ENCODE measurements around the gene EBF3. TPM values are rescaled to one million over a fixed set of nuclear protein-coding genes. Genes with fewer than 3 reads are reported as not detected.

Gene EBF3
- total and polyA plus RNA-seq, 10 donors: 0.02 to 0.20 (median 0.13) TPM; not detected in 6

GRCh38 chr10:129884398-129885078 lies 79.5 kb downstream of the EBF3 start:
- intact Hi-C loops (cut with DNase I; ENCODE audit: low total_unique reads): no loop called here
- Histone ChIP-seq H3K27ac (no peak overlapping the region), H3K4me3 (no peak overlapping the region), H3K36me3 (no peaks in the 10 kb centered on the region), H3K9me3 (no peaks in the 10 kb centered on the region), H3K4me1 (no peaks in the 10 kb centered on the region), H3K27me3 (replicated peaks in 1 of 7) (peaks cover 0 to 5% (median 0%) of the 10 kb centered on the region in 7 donors)
- WGBS, 5 donors: 84 to 91% (median 86%) methylated on average over 16 to 18 of the region's 18 CpGs
- TF ChIP-seq CTCF (IDR thresholded peaks at IDR 0.05 in 8 of 11, conservative IDR thresholded peaks at IDR 0.05 in 3 of 11): no peak
- no peak for TF ChIP-seq POLR2A (IDR thresholded peaks at IDR 0.05)
- no peak for TF ChIP-seq POLR2AphosphoS5 (IDR thresholded peaks at IDR 0.05)
- no peak for DNase-seq

GRCh38 chr10:129883626-129884397 lies 80.3 kb downstream of the EBF3 start:
- no peaks in the 10 kb centered on the region for H3K27me3 ChIP-seq (replicated peaks in 1 of 7)
- TF ChIP-seq POLR2AphosphoS5 (IDR thresholded peaks at IDR 0.05) (no peak), POLR2A (IDR thresholded peaks at IDR 0.05) (no peak), CTCF (IDR thresholded peaks at IDR 0.05 in 8 of 11, conservative IDR thresholded peaks at IDR 0.05 in 3 of 11) (no peak)
- no peak overlapping the region for H3K4me3 ChIP-seq
- no peaks in the 10 kb centered on the region for H3K4me1 ChIP-seq
- H3K9me3 ChIP-seq: no peaks in the 10 kb centered on the region
- H3K36me3 ChIP-seq: no peaks in the 10 kb centered on the region
- no peak for DNase-seq
- no peak overlapping the region for H3K27ac ChIP-seq
- WGBS, 5 donors: 35 to 52% (median 40%) methylated on average over 20 of the region's 20 CpGs
- intact Hi-C loops (cut with DNase I; ENCODE audit: low total_unique reads): no loop called here

DNA sequence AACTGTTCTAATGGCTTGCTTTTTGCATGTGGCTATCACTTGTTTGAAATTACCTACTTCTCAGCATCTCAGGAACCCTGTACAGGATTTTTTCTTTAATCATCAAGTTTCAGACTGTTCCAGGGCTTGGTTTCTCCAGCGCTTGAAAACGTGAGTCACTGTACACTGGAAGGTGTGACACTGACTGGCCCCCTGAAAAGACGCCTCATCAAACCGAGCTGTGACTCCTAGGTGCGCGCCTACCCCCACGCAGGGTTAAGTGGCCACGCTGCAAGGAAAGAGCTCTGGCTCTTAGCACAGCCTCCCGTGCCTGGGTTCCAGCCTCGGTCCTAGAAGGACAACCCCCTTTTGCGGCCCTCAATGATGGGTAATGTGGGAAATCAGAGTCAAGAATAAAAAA lies 81.0 kb downstream of the EBF3 start:
- Histone ChIP-seq H3K9me3 (no peaks in the 10 kb centered on the region), H3K27me3 (replicated peaks in 1 of 7) (no peaks in the 10 kb centered on the region), H3K27ac (no peak overlapping the region), H3K4me3 (no peak overlapping the region), H3K36me3 (no peaks in the 10 kb centered on the region), H3K4me1 (no peaks in the 10 kb centered on the region)
- 80 to 85% (median 83%) methylated on average over 11 of the region's 11 CpGs for WGBS, 5 donors
- no peak for DNase-seq
- intact Hi-C loops (cut with DNase I; ENCODE audit: low total_unique reads): no loop called here
- no peak for TF ChIP-seq POLR2AphosphoS5 (IDR thresholded peaks at IDR 0.05)
- no peak for TF ChIP-seq CTCF (IDR thresholded peaks at IDR 0.05 in 8 of 11, conservative IDR thresholded peaks at IDR 0.05 in 3 of 11)
- no peak for TF ChIP-seq POLR2A (IDR thresholded peaks at IDR 0.05)

DNA sequence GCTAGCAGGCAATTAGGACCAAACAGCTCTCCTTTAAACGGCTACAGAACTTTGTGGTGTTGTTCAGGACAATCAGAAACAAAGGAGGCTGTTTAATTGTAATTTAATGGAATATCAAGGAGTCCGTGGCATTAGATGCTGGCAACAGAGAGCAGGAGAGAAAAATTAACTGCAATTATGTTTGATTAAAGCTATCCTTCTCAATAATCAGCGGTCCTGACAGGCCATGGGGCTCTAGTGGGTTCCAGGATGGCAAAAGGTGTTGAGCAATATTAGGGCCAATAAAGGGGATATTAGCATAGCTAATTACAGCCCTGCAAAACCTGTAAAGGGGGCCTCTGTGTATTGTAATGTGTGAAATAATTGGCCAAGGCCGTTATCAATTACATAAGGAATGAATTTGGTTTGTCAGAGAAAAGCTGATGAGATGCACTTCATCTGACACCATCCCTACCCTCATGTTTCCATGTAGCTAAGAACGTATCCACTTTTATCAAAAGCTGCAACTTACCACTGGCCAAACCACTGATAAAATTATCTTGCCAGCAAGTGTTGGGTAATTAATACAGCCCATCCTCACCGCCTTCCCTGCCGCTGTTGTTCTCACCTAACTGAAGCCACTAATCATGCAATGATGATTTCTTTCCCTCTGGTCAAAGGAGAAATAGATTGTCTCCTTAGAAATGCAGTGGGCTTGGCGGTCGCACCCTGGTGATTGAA lies 81.6 kb downstream of the EBF3 start:
- H3K4me1 ChIP-seq: no peaks in the 10 kb centered on the region
- intact Hi-C loops (cut with DNase I; ENCODE audit: low total_unique reads): no loop called here
- DNase-seq: no peak
- H3K4me3 ChIP-seq: no peak overlapping the region
- no peaks in the 10 kb centered on the region for H3K9me3 ChIP-seq
- H3K27me3 ChIP-seq (replicated peaks in 1 of 7): no peaks in the 10 kb centered on the region
- no peak for TF ChIP-seq POLR2A (IDR thresholded peaks at IDR 0.05)
- no peaks in the 10 kb centered on the region for H3K36me3 ChIP-seq
- H3K27ac ChIP-seq: no peak overlapping the region
- WGBS, 5 donors: 68 to 86% (median 74%) methylated on average over 9 of the region's 9 CpGs
